SU-DHL-6 (cell line): ENCODE results near the gene GALNT11.
"Not testable (repeated sequence)": the region's sequence is repeated elsewhere in the genome, so short reads cannot be mapped to it uniquely, and the experiment has no call there.

Experiments used
- H2AFZ ChIP-seq: fragments of 200-600 bp; sonication (generic); 2 replicates; pipeline ENCODE4 v1.6.1; 2014; ENCODE audit warnings: low read depth, mild to moderate bottlenecking, moderate library complexity, mixed read lengths, antibody characterized with exemption, low read length; ENCODE audit not compliant: severe bottlenecking
- H3F3A ChIP-seq: fragments of 200-600 bp; shearing (Covaris generic); 2 replicates; pipeline ENCODE4 v1.6.0; 2016; ENCODE audit warnings: antibody characterized with exemption, mild to moderate bottlenecking; ENCODE audit not compliant: insufficient read depth
- H3K27ac ChIP-seq: fragments of 200-600 bp; sonication (generic); 2 replicates; pipeline ENCODE4 v1.5.1; 2016; ENCODE audit warnings: low read depth, mild to moderate bottlenecking, low read length, moderate library complexity, mixed read lengths
- H3K27me3 ChIP-seq: fragments of 200-600 bp; sonication (generic), shearing (Covaris generic); 2 replicates; pipeline ENCODE4 v1.6.0; 2014; ENCODE audit warnings: mild to moderate bottlenecking, low read length
- H3K36me3 ChIP-seq: fragments of 200-600 bp; sonication (generic); 2 replicates; pipeline ENCODE4 v1.6.1; 2014; ENCODE audit warnings: mild to moderate bottlenecking, low read length, mixed read lengths
- H3K4me2 ChIP-seq: fragments of 300-600, 200-600 bp; shearing (Covaris generic), sonication (generic); 2 replicates; pipeline ENCODE4 v1.6.0; 2014; ENCODE audit warnings: low read length, low read depth, mild to moderate bottlenecking; ENCODE audit not compliant: poor library complexity, severe bottlenecking
- H3K4me3 ChIP-seq: fragments of 200-600 bp; sonication (generic); 2 replicates; pipeline ENCODE4 v1.5.1; 2014; ENCODE audit warnings: antibody characterized with exemption, low read length, mild to moderate bottlenecking, mixed read lengths; ENCODE audit not compliant: insufficient read depth, poor library complexity, severe bottlenecking
- H3K79me2 ChIP-seq: fragments of 200-600 bp; sonication (generic); 2 replicates; pipeline ENCODE4 v1.6.1; 2014; ENCODE audit warnings: mild to moderate bottlenecking, low read length, moderate library complexity; ENCODE audit not compliant: insufficient read depth
- H3K9ac ChIP-seq: fragments of 200-600 bp; sonication (generic); 2 replicates; pipeline ENCODE4 v1.7.0; 2014; ENCODE audit warnings: mild to moderate bottlenecking, low read length
- H3K9me2 ChIP-seq: fragments of 200-600 bp; sonication (generic); replicated peaks from 2 replicates; pipeline ENCODE4 v1.6.1; 2014; ENCODE audit warnings: low read length; ENCODE audit not compliant: insufficient read depth
- H3K9me3 ChIP-seq: fragments of 200-600 bp; sonication (generic); 2 replicates; pipeline ENCODE4 v1.6.1; 2014; ENCODE audit warnings: low read length, mixed read lengths; ENCODE audit not compliant: insufficient read depth
- H4K20me1 ChIP-seq: fragments of 200-600 bp; sonication (generic); 2 replicates; pipeline ENCODE4 v1.6.1; 2014; ENCODE audit warnings: low read depth, mild to moderate bottlenecking, antibody characterized with exemption, low read length, moderate library complexity, mixed read lengths
- CTCF ChIP-seq: fragments of 200-600 bp; sonication (generic); IDR thresholded peaks from one replicate; pipeline ENCODE4 v1.5.1; 2017; ENCODE audit warnings: antibody characterized with exemption, mild to moderate bottlenecking, low read length, moderate library complexity; ENCODE audit not compliant: insufficient read depth, poor library complexity, severe bottlenecking
- EZH2phosphoT487 ChIP-seq: fragments of 200-600 bp; sonication (generic), shearing (Covaris generic); conservative IDR thresholded peaks from 2 replicates; pipeline ENCODE4 v1.6.1; 2018; ENCODE audit warnings: mild to moderate bottlenecking, antibody characterized with exemption, low read length, moderate library complexity, mixed read lengths

The GALNT11 gene

GRCh38 chr7:152056621-152057274, 31.3 kb downstream of the GALNT11 start:
- no peaks in the 10 kb centered on the region for H3K79me2 ChIP-seq
- no peak overlapping the region for H2AFZ ChIP-seq
- H3K36me3 ChIP-seq, result peaks cover 3% of the 10 kb centered on the region; the same call in 1 of the 2 replicates
- H3K9ac ChIP-seq, result no peak overlapping the region
- no peaks in the 10 kb centered on the region for H3K9me2 ChIP-seq
- no peak for TF ChIP-seq CTCF
- no peak for TF ChIP-seq EZH2phosphoT487
- H4K20me1 ChIP-seq, result no peaks in the 10 kb centered on the region
- H3K27me3 ChIP-seq, result no peaks in the 10 kb centered on the region
- no peaks in the 10 kb centered on the region for H3K9me3 ChIP-seq
- H3K27ac ChIP-seq, result no peak overlapping the region
- no peaks in the 10 kb centered on the region for H3F3A ChIP-seq
- no peak overlapping the region for H3K4me2 ChIP-seq
- H3K4me3 ChIP-seq, result no peak overlapping the region

- no peaks in the 10 kb centered on the region for H3K79me2 ChIP-seq
- H4K20me1 ChIP-seq, result no peaks in the 10 kb centered on the region
- no peak overlapping the region for H3K4me3 ChIP-seq
- H3K9me2 ChIP-seq, result no peaks in the 10 kb centered on the region
- TF ChIP-seq CTCF (no peak), EZH2phosphoT487 (no peak)
- H3K27me3 ChIP-seq, result no peaks in the 10 kb centered on the region
- H2AFZ ChIP-seq, result no peak overlapping the region
- no peak overlapping the region for H3K27ac ChIP-seq
- no peak overlapping the region for H3K9ac ChIP-seq
- H3F3A ChIP-seq, result no peaks in the 10 kb centered on the region
- no peaks in the 10 kb centered on the region for H3K9me3 ChIP-seq
- H3K36me3 ChIP-seq, result no peaks in the 10 kb centered on the region
- H3K4me2 ChIP-seq, result no peak overlapping the region
Measured at GRCh38 chr7:152059311-152059710, 33.8 kb downstream of the GALNT11 start.

GRCh38 chr7:152061086-152061485, 35.6 kb downstream of the GALNT11 start:
- H4K20me1 ChIP-seq, H3K9ac ChIP-seq, H3K27ac ChIP-seq, H3K4me2 ChIP-seq, H3K9me2 ChIP-seq, H3K4me3 ChIP-seq, H3F3A ChIP-seq, H2AFZ ChIP-seq, H3K36me3 ChIP-seq, H3K9me3 ChIP-seq, H3K79me2 ChIP-seq, H3K27me3 ChIP-seq: not testable (repeated sequence)

- H3K79me2 ChIP-seq, H3K36me3 ChIP-seq, H3K27me3 ChIP-seq, H3K9ac ChIP-seq, H3K9me2 ChIP-seq, H3K4me2 ChIP-seq, H2AFZ ChIP-seq, H3K9me3 ChIP-seq, H3K4me3 ChIP-seq, H3K27ac ChIP-seq, H4K20me1 ChIP-seq, H3F3A ChIP-seq: not testable (repeated sequence)
Measured at GRCh38 chr7:152063192-152063591, 37.7 kb downstream of the GALNT11 start.

- not testable (repeated sequence) for H4K20me1 ChIP-seq, H3K4me2 ChIP-seq, H3K4me3 ChIP-seq, H3K27me3 ChIP-seq, H3K27ac ChIP-seq, H3K9me3 ChIP-seq, H3F3A ChIP-seq, H2AFZ ChIP-seq, H3K79me2 ChIP-seq, H3K36me3 ChIP-seq, H3K9me2 ChIP-seq, H3K9ac ChIP-seq
Measured at GRCh38 chr7:152063821-152064220, 38.3 kb downstream of the GALNT11 start.

GRCh38 chr7:152065800-152066344, 40.4 kb downstream of the GALNT11 start:
- not testable (repeated sequence) for H4K20me1 ChIP-seq, H3K9me2 ChIP-seq, H3K27ac ChIP-seq, H3K9me3 ChIP-seq, H2AFZ ChIP-seq, H3F3A ChIP-seq, H3K79me2 ChIP-seq, H3K4me3 ChIP-seq, H3K27me3 ChIP-seq, H3K4me2 ChIP-seq, H3K9ac ChIP-seq, H3K36me3 ChIP-seq
